Astrocyte of the spinal cord (primary cell): ENCODE results near the gene RBFOX2.
A peak's percentile ranks its signal among the peaks of the same experiment; 100 is the strongest.

Source experiments
- DNase-seq: peaks from one replicate; pipeline ENCODE4 v3.0.0; 2011; ENCODE audit warnings: low read depth, low spot score
- H3K4me3 ChIP-seq: 2 replicates; pipeline ENCODE4 v1.5.1; 2011; ENCODE audit warnings: low read depth, mild to moderate bottlenecking, low read length, moderate library complexity
- in situ Hi-C: cut with HindIII; loops from 2 replicates; pipeline ENCODE4 v1.10.0; 2017; ENCODE audit warnings: low sequenced_read_pairs
- TF ChIP-seq, protein P1 (sequence below): IDR thresholded peaks from 2 replicates; pipeline ENCODE4 v1.5.1; 2012; ENCODE audit warnings: low read depth, mild to moderate bottlenecking, low read length, inconsistent platforms

Gene RBFOX2

DNA sequence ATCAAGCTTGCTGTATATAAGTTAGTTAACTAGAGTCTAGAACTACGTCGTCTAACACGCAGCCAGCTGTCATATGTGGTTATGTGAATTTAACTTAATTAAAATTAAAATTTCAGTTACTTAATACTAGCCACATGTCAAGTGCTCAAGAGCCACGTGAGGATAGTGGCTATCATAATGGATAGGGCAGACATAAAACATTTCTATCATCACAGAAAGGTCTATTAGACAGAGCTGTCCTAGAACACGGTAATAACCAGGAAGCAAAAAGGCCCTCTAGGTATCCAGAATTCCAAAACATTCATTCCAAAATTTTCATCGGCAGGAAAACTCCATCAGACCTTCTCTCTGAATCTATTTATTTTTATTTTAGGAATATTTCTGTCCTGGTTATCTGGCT lies 123.9 kb downstream of the RBFOX2 start:
- TF ChIP-seq, protein P1, sequence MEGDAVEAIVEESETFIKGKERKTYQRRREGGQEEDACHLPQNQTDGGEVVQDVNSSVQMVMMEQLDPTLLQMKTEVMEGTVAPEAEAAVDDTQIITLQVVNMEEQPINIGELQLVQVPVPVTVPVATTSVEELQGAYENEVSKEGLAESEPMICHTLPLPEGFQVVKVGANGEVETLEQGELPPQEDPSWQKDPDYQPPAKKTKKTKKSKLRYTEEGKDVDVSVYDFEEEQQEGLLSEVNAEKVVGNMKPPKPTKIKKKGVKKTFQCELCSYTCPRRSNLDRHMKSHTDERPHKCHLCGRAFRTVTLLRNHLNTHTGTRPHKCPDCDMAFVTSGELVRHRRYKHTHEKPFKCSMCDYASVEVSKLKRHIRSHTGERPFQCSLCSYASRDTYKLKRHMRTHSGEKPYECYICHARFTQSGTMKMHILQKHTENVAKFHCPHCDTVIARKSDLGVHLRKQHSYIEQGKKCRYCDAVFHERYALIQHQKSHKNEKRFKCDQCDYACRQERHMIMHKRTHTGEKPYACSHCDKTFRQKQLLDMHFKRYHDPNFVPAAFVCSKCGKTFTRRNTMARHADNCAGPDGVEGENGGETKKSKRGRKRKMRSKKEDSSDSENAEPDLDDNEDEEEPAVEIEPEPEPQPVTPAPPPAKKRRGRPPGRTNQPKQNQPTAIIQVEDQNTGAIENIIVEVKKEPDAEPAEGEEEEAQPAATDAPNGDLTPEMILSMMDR: no peak
- H3K4me3 ChIP-seq: no peak overlapping the region
- in situ Hi-C loops: no loop called here
- DNase-seq: no peak

DNA sequence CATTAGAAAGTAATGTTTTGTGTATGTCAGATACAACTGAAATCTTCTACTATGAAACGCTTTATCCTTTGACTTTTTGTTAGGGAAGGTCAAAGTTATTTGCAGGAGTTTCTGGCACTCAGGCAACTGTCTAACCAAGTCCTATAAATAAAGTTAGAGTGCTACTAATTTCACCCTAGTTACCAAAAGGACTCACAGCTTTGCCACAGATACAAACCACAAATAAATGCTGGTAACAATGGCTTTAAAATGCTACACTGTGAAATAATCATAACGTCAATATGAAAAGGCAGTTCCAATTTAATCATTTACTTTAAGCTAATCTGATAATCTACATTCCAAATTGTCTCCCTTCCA lies 124.3 kb downstream of the RBFOX2 start:
- no peak overlapping the region for H3K4me3 ChIP-seq
- in situ Hi-C loops: no loop called here
- no peak for DNase-seq
- TF ChIP-seq, protein P1: no peak

DNA sequence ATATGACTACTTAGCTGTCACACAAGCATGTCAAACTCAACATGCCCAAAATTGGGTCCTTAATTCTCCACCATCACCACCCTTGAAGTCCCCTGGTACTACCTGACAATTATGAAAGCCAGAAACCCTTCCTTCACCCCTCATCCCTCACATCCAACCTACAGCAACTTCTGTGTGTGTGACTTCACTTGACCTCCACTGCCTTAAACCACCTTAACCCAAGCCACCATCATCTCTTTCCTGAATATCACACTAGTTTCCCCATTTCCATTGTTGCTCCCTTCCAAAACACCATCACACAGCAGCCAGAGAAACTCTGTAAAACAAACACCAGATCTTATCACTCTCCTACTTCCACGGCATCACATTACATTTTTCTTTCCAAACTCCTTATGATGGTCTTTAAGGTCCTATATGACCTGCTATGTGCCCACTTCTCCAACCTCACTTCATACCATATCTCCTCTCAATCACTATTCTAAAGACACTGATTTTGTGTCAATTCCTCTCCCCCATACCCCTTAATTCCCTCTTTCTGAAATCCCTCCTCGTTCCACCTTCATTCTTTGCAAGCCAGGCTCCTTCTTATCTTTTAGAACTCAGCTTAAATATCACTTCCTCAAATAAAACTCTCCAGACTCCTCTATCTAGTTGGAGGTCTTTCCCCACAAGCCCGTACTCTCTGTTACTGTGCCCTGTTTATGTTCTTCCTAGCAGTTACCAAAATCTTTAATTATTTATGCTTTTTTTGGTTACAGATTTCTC lies 124.9 kb downstream of the RBFOX2 start:
- H3K4me3 ChIP-seq: no peak overlapping the region
- in situ Hi-C loops: no loop called here
- DNase-seq: no peak
- TF ChIP-seq, protein P1: no peak

DNA sequence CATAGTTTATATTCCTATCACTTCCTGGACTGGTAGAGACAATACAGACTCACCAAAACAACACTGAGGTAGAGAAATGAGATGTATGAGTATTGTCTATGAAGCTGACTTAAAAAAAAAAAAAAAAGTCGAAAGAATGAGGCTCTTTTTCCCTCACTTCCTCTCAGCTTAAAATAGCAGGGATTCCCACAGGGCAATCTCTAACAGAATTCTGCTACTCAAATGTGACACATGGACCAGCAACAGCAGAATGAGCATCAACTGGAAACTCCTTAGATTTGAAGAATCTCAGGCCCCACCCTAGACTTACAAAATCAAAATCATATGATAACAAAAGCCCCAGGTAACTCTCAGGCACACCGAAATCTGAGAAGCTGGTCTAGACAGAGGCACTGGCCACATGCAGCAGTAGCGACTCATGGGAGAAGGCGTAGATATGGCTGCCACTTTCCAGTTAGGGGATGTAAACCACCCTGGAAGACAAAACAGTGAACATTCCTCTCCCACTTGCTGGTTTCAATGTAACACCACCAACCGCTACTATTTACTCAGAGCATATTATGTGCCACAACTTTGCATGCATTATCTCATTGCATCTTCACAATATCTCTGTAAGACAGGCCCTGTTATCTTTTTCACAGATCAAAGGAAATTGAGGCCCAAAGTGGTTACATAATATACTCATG lies 128.0 kb downstream of the RBFOX2 start:
- H3K4me3 ChIP-seq: no peak overlapping the region
- peak; percentile 57 for DNase-seq
- in situ Hi-C loops: no loop called here
- TF ChIP-seq, protein P1: no peak

DNA sequence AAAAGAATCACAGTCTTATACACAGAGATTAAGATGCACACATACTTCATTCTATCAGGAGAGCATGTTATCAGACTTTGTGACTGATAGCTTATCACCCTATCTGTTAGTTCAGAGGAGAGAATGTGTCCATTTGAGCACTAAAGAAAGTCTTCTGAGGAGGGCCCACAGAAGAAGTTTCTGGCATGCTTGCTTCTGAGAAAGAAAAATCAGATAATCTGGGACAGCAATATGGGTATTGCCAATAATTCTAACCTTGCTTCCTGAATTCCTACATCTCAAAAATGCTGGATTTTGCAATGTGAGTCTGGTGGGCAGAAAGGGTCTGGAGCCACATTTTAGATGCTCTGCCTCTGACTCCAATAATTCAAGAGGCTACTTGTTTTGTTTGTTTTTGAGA lies 128.9 kb downstream of the RBFOX2 start:
- TF ChIP-seq, protein P1: no peak
- H3K4me3 ChIP-seq: no peak overlapping the region
- no peak for DNase-seq
- in situ Hi-C loops: no loop called here

DNA sequence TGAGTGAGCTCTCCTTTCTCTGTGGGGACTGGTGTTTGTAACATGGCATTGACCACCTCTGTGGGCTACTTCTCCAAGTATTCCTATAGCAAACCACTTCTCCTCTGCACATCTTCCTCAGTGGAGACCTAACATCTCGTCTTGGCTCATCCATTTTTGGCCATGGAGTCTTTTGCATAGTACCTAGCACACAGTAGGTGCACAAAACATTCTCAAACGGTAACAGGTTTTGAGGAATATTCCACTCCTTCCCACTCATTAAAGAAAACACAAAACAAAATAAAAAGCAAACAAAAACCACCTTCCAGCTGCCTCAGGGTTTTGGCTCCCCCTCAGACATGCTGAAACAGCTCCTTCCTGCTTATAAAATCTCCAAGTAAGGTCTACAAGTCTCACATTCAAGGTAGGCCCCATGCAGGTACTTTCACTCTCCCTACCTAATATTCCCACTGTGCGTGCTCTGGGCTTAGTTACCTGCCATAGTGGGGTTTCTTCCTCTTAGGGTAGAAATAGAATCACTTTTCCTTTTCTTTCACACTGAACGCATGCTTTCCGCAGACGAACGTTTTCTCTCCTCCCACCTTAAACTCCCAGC lies 132.4 kb downstream of the RBFOX2 start:
- TF ChIP-seq, protein P1: no peak
- no peak for DNase-seq
- in situ Hi-C loops: no loop called here
- H3K4me3 ChIP-seq: no peak overlapping the region
